IMR-90 (cell line): Measurements from ENCODE around the gene SLC4A1. TPM values are rescaled to one million over a fixed set of nuclear protein-coding genes. Genes with fewer than 3 reads are reported as not detected.

ENCODE experiments used
- ATAC-seq: fragments of 200-7000 bp; cut with Tn5 transposase; 2 replicates; pipeline ENCODE4 v1.9.1; 2020; ENCODE audit warnings: low read depth, mild to moderate bottlenecking, moderate library complexity
- BruUV-seq: library from RNA; stranded (reverse); fragments of 400-500 nt; replicated peaks from 2 replicates; lab custom pipeline; 2021; lab: Mats Ljungman, UMichigan
- CTCF ChIA-PET: fragments of 300-600 bp; formaldehyde crosslinking; extraction: SDS; loops from one replicate; lab custom pipeline; 2021; ENCODE audit warnings: antibody characterized with exemption; lab: Yijun Ruan, JAX
- POLR2A ChIA-PET: fragments of 300-600 bp; sonication (Branson Sonifier 250); formaldehyde crosslinking; loops from one replicate; lab custom pipeline; 2022; ENCODE audit warnings: antibody characterized with exemption; ENCODE audit not compliant: unreplicated experiment; lab: Charles Lee
- DNase-seq: peaks from one replicate; pipeline ENCODE4 v3.0.0; 2013
- H2AFZ ChIP-seq: replicated peaks from 2 replicates; pipeline ENCODE3; 2013; ENCODE audit warnings: low read length, mild to moderate bottlenecking; ENCODE audit not compliant: poor library complexity
- H2AK5ac ChIP-seq: 2 replicates; pipeline ENCODE4 v1.6.1; 2013; ENCODE audit warnings: low read depth, low read length, inconsistent platforms
- H2AK9ac ChIP-seq: replicated peaks from 2 replicates; pipeline ENCODE3; 2013; ENCODE audit warnings: mild to moderate bottlenecking, low read depth, low read length, moderate library complexity; ENCODE audit not compliant: poor library complexity
- H2BK120ac ChIP-seq: 2 replicates; pipeline ENCODE4 v1.6.1; 2013; ENCODE audit warnings: low read depth, low read length, inconsistent platforms
- H2BK15ac ChIP-seq: 3 replicates; pipeline ENCODE4 v1.6.1; 2013; ENCODE audit warnings: low read depth, low read length, inconsistent platforms
- H2BK20ac ChIP-seq: 2 replicates; pipeline ENCODE4 v1.6.1; 2013; ENCODE audit warnings: low read depth, mild to moderate bottlenecking, inconsistent platforms, low read length, moderate library complexity
- H2BK5ac ChIP-seq: 2 replicates; pipeline ENCODE4 v1.6.1; 2013; ENCODE audit warnings: mild to moderate bottlenecking, low read depth, low read length, inconsistent platforms; ENCODE audit not compliant: poor library complexity, severe bottlenecking
- H3K14ac ChIP-seq: replicated peaks from 2 replicates; pipeline ENCODE4 v1.6.1; 2013; ENCODE audit warnings: low read depth, low read length, inconsistent platforms
- H3K18ac ChIP-seq: 2 replicates; pipeline ENCODE4 v1.6.1; 2013; ENCODE audit warnings: low read depth, low read length, control low read depth
- H3K23ac ChIP-seq: 2 replicates; pipeline ENCODE4 v1.6.1; 2013; ENCODE audit warnings: low read depth, low read length, inconsistent platforms
- H3K27ac ChIP-seq: 2 replicates; pipeline ENCODE4 v1.5.1; 2013; ENCODE audit warnings: mild to moderate bottlenecking, control low read depth, low read length; ENCODE audit not compliant: insufficient read depth
- H3K27me3 ChIP-seq: 2 replicates; pipeline ENCODE4 v1.6.1; 2013; ENCODE audit warnings: low read length; ENCODE audit not compliant: control insufficient read depth, insufficient read depth
- H3K36me3 ChIP-seq: 2 replicates; pipeline ENCODE4 v1.6.1; 2013; ENCODE audit warnings: low read length, mixed read lengths; ENCODE audit not compliant: control insufficient read depth, insufficient read depth
- H3K4ac ChIP-seq: 2 replicates; pipeline ENCODE4 v1.6.1; 2013; ENCODE audit warnings: low read depth, low read length, inconsistent platforms
- H3K4me1 ChIP-seq: 2 replicates; pipeline ENCODE4 v1.6.1; 2013; ENCODE audit warnings: low read length, mixed read lengths; ENCODE audit not compliant: control insufficient read depth, insufficient read depth
- H3K4me2 ChIP-seq: 2 replicates; pipeline ENCODE4 v1.6.1; 2013; ENCODE audit warnings: low read depth, mild to moderate bottlenecking, control low read depth, low read length, moderate library complexity
- H3K4me3 ChIP-seq: 2 replicates; pipeline ENCODE4 v1.5.1; 2013; ENCODE audit warnings: low read depth, mild to moderate bottlenecking, control low read depth, low read length, moderate library complexity; ENCODE audit not compliant: insufficient read depth
- H3K56ac ChIP-seq: 2 replicates; pipeline ENCODE4 v1.6.1; 2013; ENCODE audit warnings: low read length, inconsistent platforms; ENCODE audit not compliant: insufficient read depth; ENCODE audit errors: extremely low read depth
- H3K79me1 ChIP-seq, 2 experiments: 2 replicates each; pipeline ENCODE4 v1.6.1; 2013; ENCODE audit warnings: low read length in 2 of 2, inconsistent platforms in 1 of 2, low read depth in 1 of 2
- H3K9ac ChIP-seq: 2 replicates; pipeline ENCODE4 v1.6.1; 2013; ENCODE audit warnings: low read depth, low read length, control low read depth
- H3K9me1 ChIP-seq: 2 replicates; pipeline ENCODE4 v1.6.1; 2013; ENCODE audit warnings: low read length, inconsistent platforms; ENCODE audit not compliant: insufficient read depth
- H3K9me3 ChIP-seq: 2 replicates; pipeline ENCODE4 v1.6.1; 2013; ENCODE audit warnings: low read length; ENCODE audit not compliant: control insufficient read depth, insufficient read depth
- H4K20me1 ChIP-seq: 2 replicates; pipeline ENCODE4 v1.6.1; 2013; ENCODE audit warnings: low read length, inconsistent platforms; ENCODE audit not compliant: insufficient read depth
- H4K5ac ChIP-seq: 2 replicates; pipeline ENCODE4 v1.6.1; 2013; ENCODE audit warnings: mild to moderate bottlenecking, low read depth, low read length, control low read depth
- H4K8ac ChIP-seq, 2 experiments: 2 replicates each; pipeline ENCODE4 v1.6.1; 2013; ENCODE audit warnings: low read depth in 2 of 2, low read length in 2 of 2, control low read depth in 1 of 2, inconsistent platforms in 1 of 2
- H4K91ac ChIP-seq: 2 replicates; pipeline ENCODE4 v1.6.1; 2013; ENCODE audit warnings: low read depth, low read length, inconsistent platforms; ENCODE audit not compliant: insufficient read depth
- CEBPB ChIP-seq: IDR thresholded peaks from 2 replicates; pipeline ENCODE4 v1.6.1; 2012; ENCODE audit warnings: low read depth, low read length, improper control_type of control experiment
- FOS ChIP-seq: fragments of 150-350 bp; IDR thresholded peaks from 2 replicates; pipeline ENCODE4 v1.6.1; 2016; ENCODE audit warnings: low read depth, low read length
- RFX5 ChIP-seq: IDR thresholded peaks from 2 replicates; pipeline ENCODE4 v1.8.0; 2012; ENCODE audit warnings: low read depth, mild to moderate bottlenecking, low read length, moderate library complexity
- WGBS, 2 experiments: methylation state at CpG; one replicate each; pipeline versions ENCODE4 v1.1.5 to v1.1.7; 2013; ENCODE audit warnings: missing lambda C conversion rate in 2 of 2; ENCODE audit not compliant: insufficient read length in 1 of 2; ENCODE audit errors: extremely low coverage in 2 of 2; 5-methylcytosine and 5-hydroxymethylcytosine counted together
- dilution Hi-C: fragments of 300-500 bp; cut with HindIII; formaldehyde crosslinking; loops from one replicate; pipeline ENCODE4 v1.14.3; 2018; ENCODE audit warnings: low sequenced_read_pairs; ENCODE audit not compliant: unreplicated experiment
- in situ Hi-C: fragments of 300-500 bp; cut with MboI; formaldehyde crosslinking; loops from 3 replicates; pipeline ENCODE4 v1.14.3; 2019; ENCODE audit warnings: low sequenced_read_pairs, inconsistent platforms, mixed read lengths
- intact Hi-C: fragments of 100-400 bp; cut with micrococcal nuclease; formaldehyde crosslinking; loops from 2 replicates; pipeline ENCODE4 v1.10.0; 2022
- polyA plus RNA-seq, 3 experiments: library from polyadenylated mRNA; depleted of rRNA; stranded (reverse); fragments of >200 nt; gene quantifications; 2 replicates each; pipeline ENCODE4 v1.2.3, GENCODE V29; 2012; ENCODE audit warnings: low replicate concordance in 1 of 3
- total RNA-seq: library from RNA; depleted of rRNA; stranded (reverse); fragments of >200 nt; gene quantifications from 2 replicates; pipeline ENCODE4 v1.2.3, GENCODE V29; 2012
- TF ChIP-seq, protein P1 (sequence below): conservative IDR thresholded peaks from 2 replicates; pipeline ENCODE4 v1.5.1; 2012; ENCODE audit warnings: mild to moderate bottlenecking, low read depth, low read length, improper control_type of control experiment

The SLC4A1 gene
- total and polyA plus RNA-seq, 2 of the 4 experiments (the other 2 are of a cell fraction), result not detected

DNA sequence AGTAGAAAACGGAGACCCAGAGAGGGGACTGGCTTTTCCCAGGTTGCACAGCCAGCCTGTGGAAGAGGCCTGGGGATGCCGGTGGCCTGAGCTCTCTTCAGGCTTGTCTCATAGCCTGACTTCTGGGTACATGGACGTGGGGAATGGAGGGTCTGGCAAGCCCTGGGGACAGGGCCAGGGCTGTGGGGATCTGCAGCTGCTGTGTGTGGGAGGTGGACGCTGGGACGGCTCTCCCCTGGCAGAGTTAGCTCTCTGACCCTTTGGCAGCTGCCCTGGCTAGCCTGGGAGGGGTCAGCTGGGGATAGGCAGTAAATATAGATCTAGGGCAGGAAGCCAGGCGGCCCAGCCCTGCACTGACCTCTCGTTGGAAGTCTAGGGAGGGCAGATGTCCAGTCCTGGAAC is 20.5 kb downstream of the SLC4A1 start:
- H3K4ac ChIP-seq, result no peak overlapping the region
- H2AK5ac ChIP-seq, result no peak overlapping the region
- no TSS peak for BruUV-seq
- H2BK15ac ChIP-seq, result no peak overlapping the region
- WGBS, 2 experiments, result 60% methylated on average over 1 of the region's 7 CpGs; no CpG with 5 or more reads in 1 of the 2 experiments
- no peak overlapping the region for H4K5ac ChIP-seq
- ATAC-seq (no peak), DNase-seq (no peak)
- intact Hi-C loops (no loop called here), dilution Hi-C loops (no loop called here), in situ Hi-C loops (no loop called here)
- no peaks in the 10 kb centered on the region for H3K9me1 ChIP-seq
- no peak overlapping the region for H3K4me2 ChIP-seq
- H3K56ac ChIP-seq, result no peak overlapping the region
- H2BK120ac ChIP-seq, result no peak overlapping the region
- no peak overlapping the region for H3K14ac ChIP-seq
- TF ChIP-seq CEBPB, result no peak
- no peak for TF ChIP-seq FOS
- TF ChIP-seq, protein P1, sequence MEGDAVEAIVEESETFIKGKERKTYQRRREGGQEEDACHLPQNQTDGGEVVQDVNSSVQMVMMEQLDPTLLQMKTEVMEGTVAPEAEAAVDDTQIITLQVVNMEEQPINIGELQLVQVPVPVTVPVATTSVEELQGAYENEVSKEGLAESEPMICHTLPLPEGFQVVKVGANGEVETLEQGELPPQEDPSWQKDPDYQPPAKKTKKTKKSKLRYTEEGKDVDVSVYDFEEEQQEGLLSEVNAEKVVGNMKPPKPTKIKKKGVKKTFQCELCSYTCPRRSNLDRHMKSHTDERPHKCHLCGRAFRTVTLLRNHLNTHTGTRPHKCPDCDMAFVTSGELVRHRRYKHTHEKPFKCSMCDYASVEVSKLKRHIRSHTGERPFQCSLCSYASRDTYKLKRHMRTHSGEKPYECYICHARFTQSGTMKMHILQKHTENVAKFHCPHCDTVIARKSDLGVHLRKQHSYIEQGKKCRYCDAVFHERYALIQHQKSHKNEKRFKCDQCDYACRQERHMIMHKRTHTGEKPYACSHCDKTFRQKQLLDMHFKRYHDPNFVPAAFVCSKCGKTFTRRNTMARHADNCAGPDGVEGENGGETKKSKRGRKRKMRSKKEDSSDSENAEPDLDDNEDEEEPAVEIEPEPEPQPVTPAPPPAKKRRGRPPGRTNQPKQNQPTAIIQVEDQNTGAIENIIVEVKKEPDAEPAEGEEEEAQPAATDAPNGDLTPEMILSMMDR, result no peak
- no peak for TF ChIP-seq RFX5
- H3K4me3 ChIP-seq, result no peak overlapping the region
- H4K91ac ChIP-seq, result no peak overlapping the region
- ChIA-PET CTCF (no interaction called here), POLR2A (no interaction called here)
- H3K27me3 ChIP-seq, result peaks cover 32% of the 10 kb centered on the region
- no peaks in the 10 kb centered on the region for H3K4me1 ChIP-seq
- no peaks in the 10 kb centered on the region for H3K9me3 ChIP-seq
- no peak overlapping the region for H4K8ac ChIP-seq
- no peak overlapping the region for H2BK5ac ChIP-seq
- H2AFZ ChIP-seq, result no peak overlapping the region
- H2AK9ac ChIP-seq, result no peak overlapping the region
- no peak overlapping the region for H3K23ac ChIP-seq
- H2BK20ac ChIP-seq, result no peak overlapping the region
- no peaks in the 10 kb centered on the region for H3K79me1 ChIP-seq
- no peak overlapping the region for H3K27ac ChIP-seq
- no peaks in the 10 kb centered on the region for H3K36me3 ChIP-seq
- H4K20me1 ChIP-seq, result no peaks in the 10 kb centered on the region
- no peak overlapping the region for H3K18ac ChIP-seq
- H3K9ac ChIP-seq, result no peak overlapping the region
